Measurements from ENCODE around the gene THRB. TPM values are rescaled to one million over a fixed set of nuclear protein-coding genes. Genes with fewer than 3 reads are reported as not detected.

THRB gene
- total RNA-seq, 3 donors from 2014 or later = 25.1 to 75.5 (median 59.8) TPM

DNA sequence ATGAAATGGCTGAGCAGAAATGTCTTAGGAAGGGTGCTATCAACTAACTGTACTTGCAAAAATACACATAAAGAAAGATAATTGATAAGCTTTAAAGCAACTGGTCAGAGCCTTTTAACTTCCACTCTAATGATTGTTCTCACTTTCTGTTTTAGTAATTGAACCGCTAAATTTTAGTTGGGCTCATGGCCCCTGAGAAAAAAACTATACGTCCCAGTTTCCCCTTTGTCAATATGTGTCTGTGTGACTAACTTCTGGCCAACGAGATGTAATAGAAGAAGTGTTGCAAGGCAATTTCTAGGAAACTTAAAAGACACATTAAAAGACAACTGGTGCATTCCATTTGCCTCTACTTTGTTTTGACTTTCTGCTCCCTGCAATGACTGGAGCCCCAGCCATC lies 325.7 kb downstream of the THRB start:
- no peak for ATAC-seq
- TF ChIP-seq, protein P1, sequence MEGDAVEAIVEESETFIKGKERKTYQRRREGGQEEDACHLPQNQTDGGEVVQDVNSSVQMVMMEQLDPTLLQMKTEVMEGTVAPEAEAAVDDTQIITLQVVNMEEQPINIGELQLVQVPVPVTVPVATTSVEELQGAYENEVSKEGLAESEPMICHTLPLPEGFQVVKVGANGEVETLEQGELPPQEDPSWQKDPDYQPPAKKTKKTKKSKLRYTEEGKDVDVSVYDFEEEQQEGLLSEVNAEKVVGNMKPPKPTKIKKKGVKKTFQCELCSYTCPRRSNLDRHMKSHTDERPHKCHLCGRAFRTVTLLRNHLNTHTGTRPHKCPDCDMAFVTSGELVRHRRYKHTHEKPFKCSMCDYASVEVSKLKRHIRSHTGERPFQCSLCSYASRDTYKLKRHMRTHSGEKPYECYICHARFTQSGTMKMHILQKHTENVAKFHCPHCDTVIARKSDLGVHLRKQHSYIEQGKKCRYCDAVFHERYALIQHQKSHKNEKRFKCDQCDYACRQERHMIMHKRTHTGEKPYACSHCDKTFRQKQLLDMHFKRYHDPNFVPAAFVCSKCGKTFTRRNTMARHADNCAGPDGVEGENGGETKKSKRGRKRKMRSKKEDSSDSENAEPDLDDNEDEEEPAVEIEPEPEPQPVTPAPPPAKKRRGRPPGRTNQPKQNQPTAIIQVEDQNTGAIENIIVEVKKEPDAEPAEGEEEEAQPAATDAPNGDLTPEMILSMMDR (IDR thresholded peaks at IDR 0.05) = no peak
- no peak overlapping the region for H3K4me3 ChIP-seq

DNA sequence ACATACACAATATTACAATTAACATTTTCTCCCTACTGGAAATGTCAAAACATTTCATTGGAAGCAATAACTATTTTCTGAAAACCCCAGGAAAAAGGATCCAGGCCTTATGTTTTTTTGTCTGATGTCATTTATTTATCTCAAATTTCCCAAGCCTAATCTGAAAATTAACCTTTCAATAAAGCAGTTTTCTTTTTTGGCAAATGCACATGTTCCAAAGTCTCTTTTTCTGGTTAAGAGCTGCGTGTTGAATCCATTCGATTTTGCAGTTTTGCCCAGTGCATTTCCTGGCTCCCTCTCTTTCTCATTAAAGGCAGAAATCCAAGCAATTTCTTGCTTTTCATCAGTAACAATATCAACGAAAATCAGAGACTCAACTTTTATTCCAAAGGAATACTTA lies 327.2 kb downstream of the THRB start:
- Histone ChIP-seq H3K4me3 (no peak overlapping the region), H3K4me1 (ENCODE audit: low read depth) (no peaks in the 10 kb centered on the region), H3K9me3 (no peaks in the 10 kb centered on the region), H3K36me3 (ENCODE audit: low read depth) (no peaks in the 10 kb centered on the region)
- no peak for DNase-seq
- no peak for ATAC-seq
- TF ChIP-seq, protein P1 (IDR thresholded peaks at IDR 0.05) = no peak
- intact Hi-C loops (cut with DNase I, micrococcal nuclease) = no loop called here

More for the DNA sequence above, 325.7 kb downstream of the THRB start:
- no peaks in the 10 kb centered on the region for H3K36me3 ChIP-seq (ENCODE audit: low read depth)
- H3K9me3 ChIP-seq = no peaks in the 10 kb centered on the region
- H3K4me1 ChIP-seq (ENCODE audit: low read depth) = no peaks in the 10 kb centered on the region
- intact Hi-C loops (cut with DNase I, micrococcal nuclease) = no loop called here
- no peak for DNase-seq

DNA sequence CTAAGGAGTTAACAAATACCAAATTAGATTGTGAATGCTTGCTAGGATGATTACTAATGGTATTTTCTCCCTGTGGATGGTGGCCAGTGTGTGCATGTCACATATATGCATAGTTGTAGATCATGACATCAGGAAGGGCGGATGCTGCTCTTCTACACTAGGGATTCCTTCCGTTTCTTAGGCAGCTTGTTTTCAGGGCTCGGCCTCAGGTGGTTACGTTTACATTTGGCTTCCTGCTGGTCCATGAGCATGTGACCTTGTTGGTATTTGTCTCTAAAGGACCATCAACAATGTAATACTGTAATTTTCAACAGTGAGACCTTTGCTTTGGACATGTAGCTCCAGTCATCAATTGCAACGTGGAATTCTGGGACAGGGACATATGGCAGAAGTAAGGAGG lies 328.1 kb downstream of the THRB start:
- intact Hi-C loops (cut with DNase I, micrococcal nuclease) = no loop called here
- DNase-seq = no peak
- no peaks in the 10 kb centered on the region for H3K36me3 ChIP-seq (ENCODE audit: low read depth)
- no peak for ATAC-seq
- no peaks in the 10 kb centered on the region for H3K4me1 ChIP-seq (ENCODE audit: low read depth)
- H3K9me3 ChIP-seq = no peaks in the 10 kb centered on the region
- H3K4me3 ChIP-seq = no peak overlapping the region
- TF ChIP-seq, protein P1 (IDR thresholded peaks at IDR 0.05) = no peak

DNA sequence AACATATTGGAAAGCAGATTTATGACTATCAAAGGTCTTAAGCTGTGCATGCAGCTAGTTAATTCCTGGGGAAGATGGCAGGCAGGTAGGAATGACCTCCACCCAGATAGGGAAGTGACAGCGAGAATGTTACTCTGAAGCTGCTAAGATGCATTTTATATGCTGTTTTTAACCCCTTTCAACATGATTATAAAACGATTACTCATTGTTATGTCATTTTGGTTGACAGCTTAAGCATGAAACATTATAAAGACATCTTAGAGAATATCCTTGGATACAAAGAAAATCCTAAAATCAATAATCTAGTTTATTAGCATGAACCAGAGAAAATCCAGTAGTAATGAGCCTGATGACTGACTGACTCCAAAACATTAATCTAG lies 329.1 kb downstream of the THRB start:
- intact Hi-C loops (cut with DNase I, micrococcal nuclease) = no loop called here
- DNase-seq (no peak), ATAC-seq (no peak)
- Histone ChIP-seq H3K4me1 (ENCODE audit: low read depth) (no peaks in the 10 kb centered on the region), H3K9me3 (no peaks in the 10 kb centered on the region), H3K4me3 (no peak overlapping the region), H3K36me3 (ENCODE audit: low read depth) (no peaks in the 10 kb centered on the region)
- TF ChIP-seq, protein P1 (IDR thresholded peaks at IDR 0.05) = no peak

DNA sequence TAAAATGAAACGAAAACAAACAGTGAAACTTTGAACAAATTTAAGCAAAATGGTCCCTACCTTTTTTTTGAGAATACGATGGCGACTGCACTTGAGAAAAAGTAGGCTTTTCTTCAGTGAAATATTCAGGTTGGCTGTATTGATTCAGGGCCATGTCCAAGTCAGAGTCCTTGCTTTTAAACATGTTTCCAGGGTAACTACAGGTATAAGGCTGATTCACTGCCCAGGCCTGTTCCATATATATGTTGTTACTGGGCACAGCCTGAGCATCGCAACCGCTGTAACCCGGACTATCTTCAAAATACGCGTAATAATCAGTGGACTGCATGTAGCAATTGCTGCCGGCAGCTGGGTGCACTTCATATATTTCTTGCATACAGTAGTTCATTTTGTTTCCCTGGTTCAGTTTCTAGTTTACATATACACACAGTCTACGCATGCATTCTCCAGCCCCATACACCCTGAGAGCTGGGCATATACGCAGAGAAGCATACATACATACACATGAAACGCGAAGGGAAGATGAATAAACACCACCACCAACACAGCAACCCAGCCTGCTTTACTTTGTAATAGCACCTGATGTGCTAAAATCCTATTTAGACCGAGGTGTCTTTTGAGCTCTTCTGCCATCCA lies 329.6 kb downstream of the THRB start:
- H3K4me3 ChIP-seq = no peak overlapping the region
- H3K36me3 ChIP-seq (ENCODE audit: low read depth) = no peaks in the 10 kb centered on the region
- ATAC-seq = no peak
- no peaks in the 10 kb centered on the region for H3K4me1 ChIP-seq (ENCODE audit: low read depth)
- no peak for DNase-seq
- TF ChIP-seq, protein P1 (IDR thresholded peaks at IDR 0.05) = no peak
- intact Hi-C loops (cut with DNase I, micrococcal nuclease) = no loop called here
- no peaks in the 10 kb centered on the region for H3K9me3 ChIP-seq

DNA sequence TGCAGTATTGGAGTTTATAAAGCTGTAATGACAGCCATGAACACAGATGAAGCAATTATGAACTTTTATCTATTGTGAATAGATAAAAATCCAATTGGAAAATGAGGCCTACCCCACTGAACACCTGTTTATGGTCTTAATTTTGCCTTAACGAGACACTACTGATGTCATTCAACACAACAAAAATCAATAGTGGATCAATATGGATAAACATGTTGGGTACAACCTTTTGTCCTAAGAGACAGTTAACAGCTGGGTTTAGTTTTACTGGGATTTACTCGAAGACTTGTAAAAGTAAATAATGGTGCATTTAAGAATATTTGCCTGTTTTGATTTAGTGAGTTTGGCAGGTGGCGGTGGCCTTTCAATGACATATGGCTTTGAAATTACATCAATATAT lies 331.7 kb downstream of the THRB start:
- Histone ChIP-seq H3K4me1 (ENCODE audit: low read depth) (no peaks in the 10 kb centered on the region), H3K9me3 (no peaks in the 10 kb centered on the region), H3K36me3 (ENCODE audit: low read depth) (no peaks in the 10 kb centered on the region), H3K4me3 (no peak overlapping the region)
- no peak for DNase-seq
- intact Hi-C loops (cut with DNase I, micrococcal nuclease) = no loop called here
- TF ChIP-seq, protein P1 (IDR thresholded peaks at IDR 0.05) = no peak
- no peak for ATAC-seq
